DMS153 (cell line): ENCODE data around the gene ACOX2.

Experiments
- DNase-seq: peaks from one replicate; lab custom pipeline; 2025; lab: John Stamatoyannopoulos, UW

Gene ACOX2

GRCh38 chr3:58536501-58537411, at the start of gene ACOX2:
Gene ACOX2, minus strand, starts transcription at chr3:58537190. Its CDS starts 2,084 bp downstream, at chr3:58535106.
- no peak for DNase-seq

- no peak for DNase-seq
Observed at GRCh38 chr3:58585994-58586393, 49.0 kb upstream of the ACOX2 start.

GRCh38 chr3:58585005-58585786, 48.2 kb upstream of the ACOX2 start:
- DNase-seq, result no peak

- DNase-seq, result no peak
Observed at GRCh38 chr3:58584690-58585004, 47.7 kb upstream of the ACOX2 start.

- DNase-seq, result no peak
Observed at GRCh38 chr3:58581328-58582091, 44.5 kb upstream of the ACOX2 start.

GRCh38 chr3:58580826-58581327, 43.9 kb upstream of the ACOX2 start:
- no peak for DNase-seq

GRCh38 chr3:58578873-58579272, 41.9 kb upstream of the ACOX2 start:
- DNase-seq, result no peak

GRCh38 chr3:58577269-58577821, 40.4 kb upstream of the ACOX2 start, which contains the start of gene FAM107A:
Gene FAM107A, minus strand, starts transcription at chr3:58577391. Its CDS starts 7,531 bp downstream, at chr3:58569860.
- no peak for DNase-seq

GRCh38 chr3:58576716-58577115, 39.7 kb upstream of the ACOX2 start:
- DNase-seq, result no peak

GRCh38 chr3:58575971-58576652, 39.1 kb upstream of the ACOX2 start:
- no peak for DNase-seq

- no peak for DNase-seq
Observed at GRCh38 chr3:58574682-58575081, 37.7 kb upstream of the ACOX2 start.

GRCh38 chr3:58574106-58574505, 37.1 kb upstream of the ACOX2 start:
- no peak for DNase-seq

GRCh38 chr3:58573640-58574039, 36.6 kb upstream of the ACOX2 start:
- DNase-seq, result no peak

- no peak for DNase-seq
Observed at GRCh38 chr3:58572634-58573230, 35.7 kb upstream of the ACOX2 start.

- no peak for DNase-seq
Observed at GRCh38 chr3:58572013-58572633, 35.1 kb upstream of the ACOX2 start.

GRCh38 chr3:58570851-58571250, 33.9 kb upstream of the ACOX2 start:
- DNase-seq, result no peak

- DNase-seq, result no peak
Observed at GRCh38 chr3:58569287-58570001, 32.5 kb upstream of the ACOX2 start.

GRCh38 chr3:58568572-58569286, 31.7 kb upstream of the ACOX2 start:
- DNase-seq, result peak; percentile 3

- DNase-seq, result no peak
Observed at GRCh38 chr3:58567251-58567515, 30.2 kb upstream of the ACOX2 start.
